HG03442 (cell line): ENCODE results near the gene CNTN5.
"Not testable (repeated sequence)": the region's sequence is repeated elsewhere in the genome, so short reads cannot be mapped to it uniquely, and the experiment has no call there.

Experiments used
- ATAC-seq: cut with Tn5 transposase; IDR thresholded peaks from one replicate; pipeline ENCODE4 v1.9.1; 2021; ENCODE audit warnings: mild to moderate bottlenecking, moderate library complexity; ENCODE audit not compliant: unreplicated experiment

Gene CNTN5

DNA sequence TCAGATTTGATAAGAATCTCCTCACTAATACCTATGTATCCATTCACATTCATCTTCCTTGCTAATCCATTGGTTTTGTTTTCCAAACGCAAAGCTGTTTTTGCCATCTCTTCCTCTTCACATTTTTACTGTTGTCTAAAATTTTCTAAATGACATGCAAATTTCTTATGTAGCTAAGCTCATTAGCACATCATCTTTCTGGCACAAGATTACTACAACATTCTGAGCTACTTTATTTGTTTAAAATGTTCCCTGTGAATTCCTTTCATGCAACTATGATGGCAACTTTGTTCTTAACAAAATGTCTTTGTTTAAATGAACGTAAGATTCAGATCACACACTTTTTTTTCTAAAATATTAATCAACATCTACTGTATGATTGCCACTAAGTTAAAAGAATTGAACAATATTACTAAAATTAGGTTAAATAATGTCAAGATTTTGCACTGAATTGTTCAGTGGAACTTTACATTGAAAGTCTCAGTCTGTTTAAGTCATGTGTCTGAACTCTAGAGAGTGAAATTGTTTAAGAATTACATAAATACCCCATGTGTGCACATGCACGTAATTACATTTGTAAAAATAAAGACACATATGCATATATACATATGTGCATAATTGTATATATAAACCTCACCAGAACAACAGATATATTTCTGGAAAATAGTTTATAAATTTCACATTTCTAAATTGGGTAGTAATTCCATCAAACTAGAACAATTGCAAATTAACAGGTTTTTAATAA, 688.4 kb downstream of the CNTN5 start:
- ATAC-seq, result no peak

DNA sequence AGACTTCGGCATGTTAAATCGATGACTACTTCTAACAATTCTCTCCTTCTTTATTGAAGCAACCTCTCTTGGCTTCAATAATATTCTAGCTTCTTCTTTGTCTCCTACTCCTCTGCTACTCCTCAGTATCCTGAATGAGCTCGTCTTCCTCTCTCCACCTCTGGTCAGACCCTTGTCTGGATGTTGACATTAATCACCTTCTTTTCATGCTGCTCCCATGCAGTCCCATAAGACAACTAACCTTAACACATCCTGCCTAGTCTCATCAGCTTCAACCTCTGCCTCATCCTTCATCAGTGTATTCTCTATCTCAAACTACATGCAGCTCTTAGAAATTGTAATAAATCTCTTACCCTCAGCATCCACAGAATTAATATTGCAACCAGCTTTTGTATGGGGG, 695.6 kb downstream of the CNTN5 start:
- ATAC-seq, result no peak

- ATAC-seq, result no peak
Measured at GRCh38 chr11:99718291-99718690, 697.5 kb downstream of the CNTN5 start.

DNA sequence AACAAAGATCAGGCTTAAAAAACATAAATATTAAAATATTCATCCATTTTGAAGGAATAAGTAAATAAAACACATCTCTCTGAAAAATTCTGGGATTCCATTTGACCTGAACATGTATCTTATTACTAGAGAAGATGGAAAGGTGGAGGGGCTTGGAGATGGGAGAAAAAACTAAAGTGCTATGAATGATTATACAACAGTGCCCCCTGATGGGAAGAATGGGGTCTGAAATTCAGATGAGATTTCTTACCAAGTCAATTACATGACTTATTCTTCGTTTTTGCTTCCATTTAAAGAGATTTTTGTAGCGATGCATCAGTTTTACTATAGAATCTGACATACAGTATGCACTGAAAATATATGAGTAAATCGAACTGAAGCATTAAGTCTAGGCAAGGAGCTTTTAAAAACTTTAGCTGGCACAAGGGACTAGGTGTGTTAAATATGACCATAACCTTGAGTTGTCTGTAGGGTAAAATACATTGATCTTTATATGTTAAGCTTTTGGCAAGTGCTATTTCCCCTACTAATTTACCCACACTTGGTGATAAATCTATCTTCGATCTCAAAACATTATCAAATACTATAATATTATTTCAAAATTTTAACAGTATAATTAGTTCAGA, 718.8 kb downstream of the CNTN5 start:
- ATAC-seq, result no peak

GRCh38 chr11:99742501-99742900, 721.8 kb downstream of the CNTN5 start:
- no peak for ATAC-seq

- ATAC-seq, result no peak
Measured at GRCh38 chr11:99759787-99760186, 739.0 kb downstream of the CNTN5 start.

DNA sequence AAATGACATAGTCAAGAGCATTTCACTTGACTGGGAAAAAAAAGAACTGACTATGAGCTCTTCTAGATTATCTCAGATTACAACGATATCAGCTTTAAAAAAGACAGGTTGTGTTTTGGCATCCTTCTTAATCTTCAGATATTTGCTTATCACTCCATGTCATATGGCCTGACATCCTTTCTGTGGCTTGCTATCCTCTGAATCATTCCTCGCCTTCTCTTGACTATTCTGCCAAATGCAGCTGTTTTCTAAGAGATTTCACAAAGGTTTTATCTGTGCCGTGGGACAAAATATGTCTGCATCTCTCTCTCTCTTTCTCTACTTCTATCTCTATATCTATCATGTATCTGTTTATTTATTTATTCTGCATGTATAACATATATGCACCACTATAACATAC, 746.1 kb downstream of the CNTN5 start:
- ATAC-seq, result no peak

DNA sequence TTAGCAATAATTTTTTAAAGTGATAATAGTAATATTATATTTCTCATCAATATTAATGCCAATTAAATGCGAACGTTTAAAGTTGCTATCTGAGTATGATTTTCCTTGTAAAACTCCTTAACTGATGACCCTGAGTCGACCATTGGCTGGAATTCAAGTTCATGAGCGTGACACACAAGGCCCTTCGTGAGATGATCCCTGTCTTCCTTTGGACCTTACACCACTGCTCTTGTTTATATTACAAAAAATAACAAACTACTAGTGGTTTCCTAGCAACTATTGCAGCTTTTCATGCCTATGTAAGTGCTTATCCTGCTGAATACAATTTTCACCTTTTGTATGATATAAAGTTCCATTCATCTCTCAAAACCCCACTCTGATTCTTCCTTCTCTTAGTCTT, 752.9 kb downstream of the CNTN5 start:
- no peak for ATAC-seq

DNA sequence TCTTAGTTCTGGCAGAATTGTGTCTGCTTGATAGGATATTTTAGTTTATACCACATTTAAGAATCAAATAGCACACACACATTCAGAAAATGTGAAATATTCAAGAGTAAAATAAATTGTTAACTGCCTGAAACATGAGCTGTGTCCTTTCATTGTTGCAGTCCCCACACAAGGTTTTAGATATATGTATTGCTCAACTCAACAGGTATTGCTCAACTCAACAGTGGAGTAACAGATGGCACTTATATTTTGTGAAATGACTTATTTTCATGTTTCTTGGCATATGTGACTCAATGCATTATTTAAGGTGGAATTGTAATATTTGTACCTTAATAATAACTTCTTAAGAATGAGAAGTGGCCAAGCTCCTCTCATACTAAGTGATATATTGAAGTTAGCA, 760.3 kb downstream of the CNTN5 start:
- no peak for ATAC-seq

DNA sequence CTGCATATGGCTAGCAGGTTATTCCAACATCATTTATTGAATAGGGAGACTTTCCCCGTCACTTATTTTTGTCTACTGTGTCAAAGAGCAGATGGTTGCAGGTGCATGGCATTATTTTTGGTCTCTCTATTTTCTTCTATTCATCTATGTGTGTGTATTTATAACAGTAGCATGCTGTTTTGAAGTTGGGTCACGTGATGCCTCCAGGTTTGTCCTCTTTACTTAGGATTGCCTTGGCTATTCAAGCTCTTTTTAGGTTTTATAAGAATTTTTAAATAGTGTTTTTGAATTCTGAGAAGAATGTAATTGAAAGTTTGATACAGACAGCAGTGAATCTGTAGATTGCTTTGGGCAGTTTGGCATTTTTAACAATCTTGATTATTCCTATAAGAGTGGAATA, 770.6 kb downstream of the CNTN5 start:
- ATAC-seq, result no peak

- no peak for ATAC-seq
Measured at GRCh38 chr11:99795999-99796398, 775.2 kb downstream of the CNTN5 start.

DNA sequence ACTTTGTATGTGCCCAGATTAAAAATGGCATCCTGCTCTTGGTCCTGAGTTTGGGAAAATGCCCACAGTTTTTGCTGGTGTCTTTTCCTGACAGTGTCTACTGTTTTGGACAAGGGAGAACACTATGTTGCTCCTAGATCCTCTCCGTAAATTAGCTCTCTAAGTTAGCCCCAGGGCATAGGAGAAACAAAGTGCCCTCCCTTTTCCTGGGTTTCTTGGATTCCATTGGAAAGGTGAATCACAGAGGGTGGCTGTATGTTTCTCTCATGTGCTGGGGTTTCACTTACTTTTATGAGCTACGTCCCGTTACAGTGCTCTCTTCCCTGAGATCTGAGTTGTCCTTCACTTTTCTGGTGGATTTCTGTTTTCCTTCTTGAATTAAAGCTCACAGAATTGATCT, 782.8 kb downstream of the CNTN5 start:
- no peak for ATAC-seq

DNA sequence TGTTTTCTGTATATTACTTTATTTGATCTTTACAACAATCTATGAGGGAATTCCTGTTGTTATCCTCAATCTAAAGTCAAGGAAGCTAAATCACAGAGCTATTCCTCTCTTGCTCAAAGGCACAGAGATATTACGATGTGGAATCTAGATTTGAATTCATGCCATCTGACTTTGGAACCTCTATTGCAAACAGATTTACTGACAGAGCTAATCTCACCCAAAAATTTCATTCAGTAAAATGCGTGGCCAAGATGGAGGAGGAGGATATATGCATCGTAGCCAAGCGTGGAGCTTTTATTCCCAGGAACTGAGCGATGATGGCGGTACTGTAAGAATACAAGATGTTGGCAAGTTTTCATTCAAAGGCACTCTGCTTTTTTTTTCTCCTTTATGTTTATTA, 791.8 kb downstream of the CNTN5 start:
- ATAC-seq, result no peak

DNA sequence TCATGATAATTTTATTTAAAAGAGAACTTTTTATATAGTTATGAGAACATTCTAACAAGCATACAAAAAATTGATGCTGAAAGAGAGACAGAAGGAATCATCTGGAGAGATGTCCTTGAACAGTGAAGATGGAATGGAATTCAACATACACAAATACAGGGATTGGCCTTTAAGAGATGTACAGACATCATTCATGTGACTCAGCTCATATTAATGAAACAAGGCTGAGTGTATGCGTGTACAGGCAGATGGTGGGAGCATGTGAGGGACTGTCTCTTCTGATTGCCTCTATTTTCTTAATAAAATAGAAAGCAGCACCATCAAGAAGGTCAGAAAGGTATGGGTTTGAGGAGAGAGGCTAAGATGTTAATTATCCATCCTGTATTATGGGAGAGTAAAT, 793.3 kb downstream of the CNTN5 start:
- no peak for ATAC-seq

- ATAC-seq, result no peak
Measured at GRCh38 chr11:99814738-99815137, 794.0 kb downstream of the CNTN5 start.

DNA sequence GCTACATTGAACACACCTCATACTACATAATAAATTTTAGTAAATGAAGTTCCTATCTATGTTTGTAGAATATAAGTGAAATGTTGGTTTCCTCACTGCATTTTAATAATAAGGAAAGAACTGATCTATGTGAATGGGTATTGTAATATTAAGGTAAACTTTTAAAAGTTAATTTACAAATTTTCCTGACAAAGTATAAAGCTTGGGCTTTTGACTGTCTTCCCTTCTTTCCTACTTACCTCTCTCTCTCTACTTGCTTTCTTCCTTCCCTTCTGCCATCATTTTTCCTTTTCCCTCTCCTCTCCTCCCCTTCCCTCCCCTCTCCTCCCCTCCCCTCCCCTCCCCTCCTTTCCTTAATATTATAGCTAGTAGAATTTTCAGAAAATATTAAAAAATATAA, 798.2 kb downstream of the CNTN5 start:
- ATAC-seq, result no peak

GRCh38 chr11:99822846-99823565, 802.3 kb downstream of the CNTN5 start:
- no peak for ATAC-seq

DNA sequence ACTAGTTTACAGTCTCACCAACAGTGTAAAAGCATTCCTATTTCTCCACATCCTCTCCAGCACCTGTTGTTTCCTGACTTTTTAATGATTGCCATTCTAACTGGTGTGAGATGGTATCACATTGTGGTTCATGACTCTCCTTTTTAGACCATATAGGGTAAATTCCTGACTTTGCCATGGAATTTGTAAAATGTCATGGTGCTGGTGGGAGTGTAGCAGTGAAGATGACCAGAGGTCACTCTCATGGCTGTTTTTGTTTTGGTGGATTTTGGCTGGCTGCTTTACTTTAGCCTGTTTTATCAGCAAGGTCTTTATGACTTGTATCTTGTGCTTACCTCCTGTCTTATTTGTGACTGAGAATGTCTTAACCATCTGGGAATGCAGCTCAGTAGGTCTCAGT, 816.0 kb downstream of the CNTN5 start:
- ATAC-seq, result not testable (repeated sequence)

GRCh38 chr11:99841885-99842284, 821.1 kb downstream of the CNTN5 start:
- no peak for ATAC-seq

DNA sequence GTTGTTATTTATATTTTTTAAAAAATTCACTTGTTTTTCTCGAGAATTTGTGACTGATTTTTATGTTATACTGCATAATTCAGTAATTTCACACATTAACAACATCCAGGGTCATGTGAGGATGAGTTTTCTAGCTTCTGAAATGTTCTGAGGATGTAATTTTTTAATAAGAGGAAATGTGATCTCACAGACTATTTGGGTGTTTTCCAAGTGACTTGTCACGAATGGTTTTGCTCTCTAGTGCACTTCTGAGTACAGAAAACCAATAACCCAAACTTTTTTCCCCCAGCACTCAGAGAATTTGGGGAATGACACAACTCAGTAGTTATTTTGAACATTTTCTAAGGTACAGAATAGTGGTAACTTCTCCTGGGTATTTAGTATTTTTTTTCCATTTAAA, 845.2 kb downstream of the CNTN5 start:
- no peak for ATAC-seq

DNA sequence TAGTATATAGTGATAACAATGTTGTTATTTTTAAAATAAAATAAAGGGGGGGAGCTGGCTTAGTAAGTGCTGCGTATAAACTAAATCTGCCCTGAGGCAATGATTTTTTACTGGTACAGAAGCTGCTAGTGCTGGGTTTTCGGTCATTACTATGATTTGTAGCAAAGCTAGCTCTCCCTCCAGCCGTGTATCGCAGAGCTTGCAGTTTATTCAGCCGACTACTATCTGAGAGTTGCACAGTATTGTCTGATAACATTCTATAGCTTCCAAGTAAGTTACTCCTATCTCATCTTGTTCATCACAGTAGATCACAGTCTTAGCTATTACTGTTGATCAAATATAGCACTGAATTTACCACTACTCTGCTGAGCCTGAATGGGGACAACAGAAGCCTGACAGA, 860.9 kb downstream of the CNTN5 start:
- ATAC-seq, result no peak

- ATAC-seq, result no peak
Measured at GRCh38 chr11:99884750-99885149, 864.0 kb downstream of the CNTN5 start.
